ENCODE measurements around the gene KHDC1L. TPM values are rescaled to one million over a fixed set of nuclear protein-coding genes. Genes with fewer than 3 reads are reported as not detected.

The KHDC1L gene
- 0.25 to 0.66 TPM (median 0.31 TPM) in 3 of 5 replicates, not detected in the others for total RNA-seq (2022; extraction: Qiagen RNA extraction; ENCODE audit: low read depth)

GRCh38 chr6:73225396-73225795 is at the start of gene KHDC1L:
TSS of gene KHDC1L (minus strand) at chr6:73225496. CDS start at chr6:73225408, 88 bp downstream.

GRCh38 chr6:73262671-73263569 is 37.6 kb upstream of the KHDC1L start, which contains the start of gene KHDC1:
TSS of gene KHDC1 (minus strand) at chr6:73263196. CDS start at chr6:73242517, 20,679 bp downstream.

Other genes starting within 250 kb of the KHDC1L start
- 3.2 to 4.8 TPM (median 3.8 TPM) in 5 replicates for gene KHDC1, start 37.7 kb upstream of the KHDC1L start, total RNA-seq (2022; extraction: Qiagen RNA extraction; ENCODE audit: low read depth)
- gene DPPA5, start 128.8 kb upstream of the KHDC1L start, total RNA-seq (2022; extraction: Qiagen RNA extraction; ENCODE audit: low read depth), result not detected in 5 replicates
- gene KHDC3L, start 137.2 kb upstream of the KHDC1L start, total RNA-seq (2022; extraction: Qiagen RNA extraction; ENCODE audit: low read depth), result not detected in 5 replicates
- gene OOEP, start 144.4 kb upstream of the KHDC1L start, total RNA-seq (2022; extraction: Qiagen RNA extraction; ENCODE audit: low read depth), result not detected in 5 replicates
- not detected in 5 replicates for gene DDX43, start 169.3 kb upstream of the KHDC1L start, total RNA-seq (2022; extraction: Qiagen RNA extraction; ENCODE audit: low read depth)
- 5.3 to 7.1 TPM (median 5.5 TPM) in 5 replicates for gene CGAS, start 226.8 kb upstream of the KHDC1L start, total RNA-seq (2022; extraction: Qiagen RNA extraction; ENCODE audit: low read depth)
- 10.7 to 11.1 TPM (median 10.9 TPM) in 5 replicates for gene MTO1, start 236.2 kb upstream of the KHDC1L start, total RNA-seq (2022; extraction: Qiagen RNA extraction; ENCODE audit: low read depth)

Data from A549 treated with CpdA at 1 μM for 4 hours (cell line).